ENCODE data around the gene MS4A10. TPM values are rescaled to one million over a fixed set of nuclear protein-coding genes. Genes with fewer than 3 reads are reported as not detected.

Gene MS4A10
- total and polyA plus RNA-seq, 4 donors = not detected

GRCh38 chr11:60825118-60825517 is 40.0 kb downstream of the MS4A10 start:
- Histone ChIP-seq H3K27me3 (ENCODE audit: control insufficient read depth in 3 of 3, insufficient read depth in 3 of 3, low read length in 2 of 3) (peaks cover 0 to 13% (median 0%) of the 10 kb centered on the region in 3 donors), H3K4me1 (ENCODE audit: control insufficient read depth in 5 of 5, insufficient read depth in 5 of 5, low read length in 5 of 5) (no peaks in the 10 kb centered on the region), H3K9me3 (ENCODE audit: control insufficient read depth in 4 of 4, insufficient read depth in 3 of 4, low read length in 3 of 4) (no peaks in the 10 kb centered on the region), H3K36me3 (ENCODE audit: control insufficient read depth in 4 of 4, insufficient read depth in 4 of 4, low read length in 4 of 4) (no peaks in the 10 kb centered on the region), H3K9ac (ENCODE audit: insufficient read depth in 1 of 2, low read length in 2 of 2) (no peak overlapping the region), H3K27ac (ENCODE audit: low read depth in 1 of 2, low read length in 1 of 2) (no peak overlapping the region), H3K4me3 (no peak overlapping the region)
- no peak for TF ChIP-seq CTCF (IDR thresholded peaks at IDR 0.05; ENCODE audit: control extremely low read depth, extremely low read depth)
- ATAC-seq (ENCODE audit: insufficient read depth, low FRiP score) = no peak
- no peak for DNase-seq
- 89 to 94% methylated on average over 5 of the region's 5 CpGs for WGBS, 2 donors

GRCh38 chr11:60825790-60826189 is 40.7 kb downstream of the MS4A10 start:
- Histone ChIP-seq H3K4me3 (no peak overlapping the region), H3K9ac (ENCODE audit: insufficient read depth in 1 of 2, low read length in 2 of 2) (no peak overlapping the region)
- no peak for DNase-seq

GRCh38 chr11:60830478-60831142 is 45.5 kb downstream of the MS4A10 start:
- H3K27ac ChIP-seq (ENCODE audit: low read depth in 1 of 2, low read length in 1 of 2) = no peak overlapping the region
- H3K36me3 ChIP-seq (ENCODE audit: control insufficient read depth in 4 of 4, insufficient read depth in 4 of 4, low read length in 4 of 4) = no peaks in the 10 kb centered on the region
- peaks cover 0 to 23% (median 0%) of the 10 kb centered on the region in 3 donors for H3K27me3 ChIP-seq (ENCODE audit: control insufficient read depth in 3 of 3, insufficient read depth in 3 of 3, low read length in 2 of 3)
- no peak overlapping the region for H3K9ac ChIP-seq (ENCODE audit: insufficient read depth in 1 of 2, low read length in 2 of 2)
- WGBS, 2 donors = 42 to 45% methylated on average over 10 of the region's 10 CpGs
- TF ChIP-seq CTCF (IDR thresholded peaks at IDR 0.05; ENCODE audit: control extremely low read depth, extremely low read depth) = no peak
- H3K9me3 ChIP-seq (ENCODE audit: control insufficient read depth in 4 of 4, insufficient read depth in 3 of 4, low read length in 3 of 4) = no peaks in the 10 kb centered on the region
- ATAC-seq (ENCODE audit: insufficient read depth, low FRiP score) = no peak
- no peak overlapping the region for H3K4me3 ChIP-seq
- DNase-seq = no peak
- no peaks in the 10 kb centered on the region for H3K4me1 ChIP-seq (ENCODE audit: control insufficient read depth in 5 of 5, insufficient read depth in 5 of 5, low read length in 5 of 5)

More at GRCh38 chr11:60825790-60826189, 40.7 kb downstream of the MS4A10 start:
- no peak for ATAC-seq (ENCODE audit: insufficient read depth, low FRiP score)
- H3K9me3 ChIP-seq (ENCODE audit: control insufficient read depth in 4 of 4, insufficient read depth in 3 of 4, low read length in 3 of 4) = no peaks in the 10 kb centered on the region
- H3K4me1 ChIP-seq (ENCODE audit: control insufficient read depth in 5 of 5, insufficient read depth in 5 of 5, low read length in 5 of 5) = no peaks in the 10 kb centered on the region
- 72 to 94% methylated on average over 5 to 6 of the region's 6 CpGs for WGBS, 2 donors
- no peak for TF ChIP-seq CTCF (IDR thresholded peaks at IDR 0.05; ENCODE audit: control extremely low read depth, extremely low read depth)
- H3K27ac ChIP-seq (ENCODE audit: low read depth in 1 of 2, low read length in 1 of 2) = no peak overlapping the region
- no peaks in the 10 kb centered on the region for H3K36me3 ChIP-seq (ENCODE audit: control insufficient read depth in 4 of 4, insufficient read depth in 4 of 4, low read length in 4 of 4)
- H3K27me3 ChIP-seq (ENCODE audit: control insufficient read depth in 3 of 3, insufficient read depth in 3 of 3, low read length in 2 of 3) = peaks cover 0 to 12% (median 0%) of the 10 kb centered on the region in 3 donors

GRCh38 chr11:60831143-60831500 is 46.0 kb downstream of the MS4A10 start:
- Histone ChIP-seq H3K9me3 (ENCODE audit: control insufficient read depth in 4 of 4, insufficient read depth in 3 of 4, low read length in 3 of 4) (no peaks in the 10 kb centered on the region), H3K4me3 (no peak overlapping the region), H3K4me1 (ENCODE audit: control insufficient read depth in 5 of 5, insufficient read depth in 5 of 5, low read length in 5 of 5) (no peaks in the 10 kb centered on the region), H3K9ac (ENCODE audit: insufficient read depth in 1 of 2, low read length in 2 of 2) (no peak overlapping the region), H3K27ac (ENCODE audit: low read depth in 1 of 2, low read length in 1 of 2) (no peak overlapping the region), H3K27me3 (ENCODE audit: control insufficient read depth in 3 of 3, insufficient read depth in 3 of 3, low read length in 2 of 3) (peaks cover 0 to 23% (median 0%) of the 10 kb centered on the region in 3 donors), H3K36me3 (ENCODE audit: control insufficient read depth in 4 of 4, insufficient read depth in 4 of 4, low read length in 4 of 4) (no peaks in the 10 kb centered on the region)
- TF ChIP-seq CTCF (IDR thresholded peaks at IDR 0.05; ENCODE audit: control extremely low read depth, extremely low read depth) = peak; percentile 96
- ATAC-seq (ENCODE audit: insufficient read depth, low FRiP score) (peak; percentile 87), DNase-seq (peak; percentile 77 to 79 (median 77))
- 18 to 22% methylated on average over 8 of the region's 8 CpGs for WGBS, 2 donors
